ENCODE results near the gene MAST4. TPM values are rescaled to one million over a fixed set of nuclear protein-coding genes. Genes with fewer than 3 reads are reported as not detected.
A peak's percentile ranks its signal among the peaks of the same experiment; 100 is the strongest.

Gene MAST4
- total RNA-seq, 2 experiments from 2014 or later: 1.3 to 21.9 TPM

DNA sequence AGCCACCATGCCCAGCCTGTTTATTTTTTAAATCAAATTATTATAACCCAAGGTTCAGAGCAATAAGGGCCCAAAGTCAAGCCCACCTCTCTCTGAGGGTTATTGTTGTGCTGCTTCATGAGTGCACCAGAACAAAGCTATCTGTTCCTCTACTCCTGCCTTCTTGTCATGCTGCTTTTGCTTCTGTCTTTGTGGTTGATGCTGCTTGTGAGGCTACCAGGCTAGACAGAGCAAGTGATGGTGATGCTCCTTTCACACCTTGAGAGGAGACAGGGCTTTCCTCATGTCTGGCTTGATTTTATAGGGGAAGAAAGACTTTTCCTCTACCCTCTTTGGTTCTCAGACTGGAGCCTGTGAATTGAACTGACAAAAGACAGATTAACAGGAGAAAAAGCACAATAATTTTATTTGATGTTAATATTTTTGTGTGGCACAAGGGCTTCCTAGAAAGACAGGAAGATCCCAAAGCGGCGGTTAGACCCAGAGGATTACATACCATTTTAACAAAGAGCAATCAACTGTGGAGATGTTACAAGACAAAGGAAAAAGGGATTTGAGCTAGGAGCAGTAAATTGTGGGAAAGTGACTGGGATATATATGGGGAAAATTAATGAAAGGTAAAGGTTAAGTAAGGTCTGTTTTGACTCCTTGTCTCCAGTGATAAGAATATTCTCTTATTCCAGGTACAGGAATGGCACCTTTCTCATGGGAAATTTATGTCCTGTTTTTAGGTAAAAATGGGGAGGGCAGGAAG lies 604.8 kb downstream of the MAST4 start:
- Histone ChIP-seq H3K9me3 (ENCODE audit: low read length) (peaks cover 14% of the 10 kb centered on the region; the same call in 1 of the 2 replicates), H3K4me1 (ENCODE audit: insufficient read depth, low read length, poor library complexity, severe bottlenecking) (peaks cover 98% of the 10 kb centered on the region), H3K27ac (ENCODE audit: low read depth, low read length, poor library complexity, severe bottlenecking) (peak overlapping the region; percentile 60), H3K36me3 (ENCODE audit: insufficient read depth, low read length) (peaks cover 5% of the 10 kb centered on the region; the same call in 1 of the 2 replicates), H3K4me2 (ENCODE audit: low read length) (no peak overlapping the region), H3K79me2 (ENCODE audit: insufficient read depth, low read depth, low read length) (peaks cover 5% of the 10 kb centered on the region; the same call in 1 of the 2 replicates), H4K20me1 (ENCODE audit: insufficient read depth, low read length) (no peaks in the 10 kb centered on the region), H3K9me2 (ENCODE audit: insufficient read depth, low read length) (no peaks in the 10 kb centered on the region), H3K4me3 (ENCODE audit: low read depth, low read length, poor library complexity, severe bottlenecking) (no peak overlapping the region), H2AFZ (ENCODE audit: low read length) (no peak overlapping the region)
- ChIA-PET CTCF (ENCODE audit: unreplicated experiment) (no interaction called here), POLR2A (interaction anchor here (0.7 to 1.1 kb wide), 4 partner anchors 10 to 1054 kb away, joined by 3 to 5 read pairs (median 4); no protein-coding TSS in a partner anchor)
- no peak for DNase-seq (ENCODE audit: low spot score)
- TF ChIP-seq CTCF (conservative IDR thresholded peaks at IDR 0.05; ENCODE audit: low read length): no peak
- TF ChIP-seq EZH2phosphoT487 (IDR thresholded peaks at IDR 0.05; ENCODE audit: borderline replicate concordance, low read depth, low read length): no peak
- intact Hi-C loops (cut with micrococcal nuclease; ENCODE audit: unreplicated experiment): loop anchor here (10.0 kb wide), 2 partner anchors 1056 to 1276 kb away; partner anchors contain the start of genes ERBIN and SREK1
- no TSS peak for BruUV-seq (replicated peaks)

GRCh38 chr5:67201897-67202549 lies 605.8 kb downstream of the MAST4 start:
- H3K4me1 ChIP-seq (ENCODE audit: insufficient read depth, low read length, poor library complexity, severe bottlenecking): peaks cover 98% of the 10 kb centered on the region
- intact Hi-C loops (cut with micrococcal nuclease; ENCODE audit: unreplicated experiment): loop anchor here (10.0 kb wide), 2 partner anchors 1057 to 1277 kb away; partner anchors contain the start of genes ERBIN and SREK1
- H3K9me2 ChIP-seq (ENCODE audit: insufficient read depth, low read length): no peaks in the 10 kb centered on the region
- H3K4me2 ChIP-seq (ENCODE audit: low read length): peak overlapping the region; percentile 40
- ChIA-PET POLR2A (interaction anchor here (1.1 to 1.2 kb wide), 3 partner anchors 9 to 13 kb away, joined by 3 to 4 read pairs (median 3); no protein-coding TSS in a partner anchor), CTCF (ENCODE audit: unreplicated experiment) (no interaction called here)
- H3K79me2 ChIP-seq (ENCODE audit: insufficient read depth, low read depth, low read length): no peaks in the 10 kb centered on the region
- H3K36me3 ChIP-seq (ENCODE audit: insufficient read depth, low read length): peaks cover 5% of the 10 kb centered on the region; the same call in 1 of the 2 replicates
- no peak for DNase-seq (ENCODE audit: low spot score)
- peak overlapping the region; percentile 35 for H3K27ac ChIP-seq (ENCODE audit: low read depth, low read length, poor library complexity, severe bottlenecking)
- peaks cover 14% of the 10 kb centered on the region; the same call in 1 of the 2 replicates for H3K9me3 ChIP-seq (ENCODE audit: low read length)
- BruUV-seq (replicated peaks): no TSS peak
- H4K20me1 ChIP-seq (ENCODE audit: insufficient read depth, low read length): no peaks in the 10 kb centered on the region
- TF ChIP-seq EZH2phosphoT487 (IDR thresholded peaks at IDR 0.05; ENCODE audit: borderline replicate concordance, low read depth, low read length): no peak
- TF ChIP-seq CTCF (conservative IDR thresholded peaks at IDR 0.05; ENCODE audit: low read length): no peak
- no peak overlapping the region for H3K4me3 ChIP-seq (ENCODE audit: low read depth, low read length, poor library complexity, severe bottlenecking)
- peak overlapping the region; percentile 92 for H2AFZ ChIP-seq (ENCODE audit: low read length)
